SJCRH30 (cell line): ENCODE results near the gene ADARB2. TPM values are rescaled to one million over a fixed set of nuclear protein-coding genes. Genes with fewer than 3 reads are reported as not detected.

Experiments
- DNase-seq, 2 experiments: peaks; one replicate each; pipeline ENCODE4 v3.0.0-alpha.2; 2015 to 2020
- H3K27ac ChIP-seq: fragments of 250-450 bp; sonication (Bioruptor Pico); 2 replicates; pipeline ENCODE4 v1.5.1; 2020; ENCODE audit warnings: mild to moderate bottlenecking, moderate library complexity
- H3K27me3 ChIP-seq: fragments of 250-450 bp; sonication (Bioruptor Pico); 2 replicates; pipeline ENCODE4 v1.5.1; 2020; ENCODE audit warnings: mild to moderate bottlenecking, moderate library complexity
- H3K36me3 ChIP-seq: fragments of 250-450 bp; sonication (Bioruptor Pico); 2 replicates; pipeline ENCODE4 v1.5.1; 2020; ENCODE audit warnings: mild to moderate bottlenecking, moderate library complexity
- H3K4me1 ChIP-seq: fragments of 250-450 bp; sonication (Bioruptor Pico); 2 replicates; pipeline ENCODE4 v1.5.1; 2020; ENCODE audit warnings: mild to moderate bottlenecking, moderate library complexity
- H3K4me3 ChIP-seq: fragments of 250-450 bp; sonication (Bioruptor Pico); 2 replicates; pipeline ENCODE4 v1.5.1; 2020; ENCODE audit warnings: mild to moderate bottlenecking, moderate library complexity
- H3K9me3 ChIP-seq: fragments of 250-450 bp; sonication (Bioruptor Pico); replicated peaks from 2 replicates; pipeline ENCODE4 v1.5.1; 2020; ENCODE audit warnings: mild to moderate bottlenecking, moderate library complexity
- total RNA-seq: library from RNA; depleted of rRNA; stranded (reverse); fragments of >200 nt; shearing (Covaris generic); gene quantifications from 2 replicates; pipeline ENCODE4 v1.2.3, GENCODE V29; 2014

Gene ADARB2
- total RNA-seq, 1 experiment from 2014 or later, result not detected

DNA sequence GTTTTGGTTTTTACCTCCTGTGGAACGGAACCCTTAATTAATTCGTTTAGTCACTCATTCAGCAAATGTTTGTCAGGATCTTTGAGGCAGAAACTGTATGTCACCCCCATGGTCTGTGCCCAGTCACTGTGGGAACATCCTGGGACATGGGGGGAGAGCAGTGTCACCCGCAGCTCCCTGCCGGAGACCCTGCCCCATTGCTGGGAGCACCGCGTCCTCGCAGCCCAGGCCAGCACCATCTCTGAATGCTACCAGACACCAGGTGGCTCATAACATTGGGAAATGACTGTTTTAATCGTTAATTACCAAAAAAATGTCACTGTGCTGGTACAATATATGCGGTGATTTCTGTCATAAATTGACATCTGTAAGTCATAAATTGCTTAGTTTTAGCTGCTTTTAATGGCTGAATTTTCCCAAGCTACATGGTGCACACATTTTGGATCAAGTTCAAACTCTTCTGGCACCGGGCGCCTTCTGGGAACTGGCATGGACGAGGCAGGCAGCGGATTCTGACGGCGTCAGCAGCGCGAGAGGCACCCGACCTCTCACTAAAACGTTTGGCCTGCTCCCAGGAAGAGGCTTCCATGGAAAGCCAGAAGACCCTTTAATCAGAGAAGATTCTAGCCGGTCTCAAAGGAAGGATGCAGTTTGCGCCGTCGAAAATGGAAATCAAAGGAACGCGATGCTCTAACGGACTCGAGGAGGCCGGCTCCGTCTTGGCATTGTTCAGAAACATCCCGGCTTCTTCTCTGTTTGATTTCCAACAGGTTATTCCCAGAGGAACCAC is 184.2 kb downstream of the ADARB2 start:
- no peak for DNase-seq
- H3K27me3 ChIP-seq, result no peaks in the 10 kb centered on the region
- H3K4me3 ChIP-seq, result no peak overlapping the region
- no peak overlapping the region for H3K27ac ChIP-seq
- H3K36me3 ChIP-seq, result no peaks in the 10 kb centered on the region
- H3K4me1 ChIP-seq, result no peaks in the 10 kb centered on the region
- no peaks in the 10 kb centered on the region for H3K9me3 ChIP-seq

- Histone ChIP-seq H3K4me3 (no peak overlapping the region), H3K27me3 (no peaks in the 10 kb centered on the region), H3K4me1 (no peaks in the 10 kb centered on the region), H3K27ac (no peak overlapping the region), H3K9me3 (no peaks in the 10 kb centered on the region), H3K36me3 (no peaks in the 10 kb centered on the region)
- DNase-seq, result no peak
These were observed 184.9 kb downstream of the ADARB2 start for GRCh38 chr10:1552406-1552805.

- no peaks in the 10 kb centered on the region for H3K36me3 ChIP-seq
- no peak overlapping the region for H3K4me3 ChIP-seq
- peak in 1 of 2 experiments; percentile 20 for DNase-seq
- no peaks in the 10 kb centered on the region for H3K4me1 ChIP-seq
- H3K27me3 ChIP-seq, result no peaks in the 10 kb centered on the region
- H3K9me3 ChIP-seq, result no peaks in the 10 kb centered on the region
- H3K27ac ChIP-seq, result no peak overlapping the region
These were observed 185.5 kb downstream of the ADARB2 start for GRCh38 chr10:1551636-1552338.

GRCh38 chr10:1550616-1551015 is 186.7 kb downstream of the ADARB2 start:
- Histone ChIP-seq H3K27ac (no peak overlapping the region), H3K36me3 (no peaks in the 10 kb centered on the region), H3K27me3 (no peaks in the 10 kb centered on the region), H3K9me3 (no peaks in the 10 kb centered on the region), H3K4me1 (no peaks in the 10 kb centered on the region), H3K4me3 (no peak overlapping the region)
- no peak for DNase-seq

GRCh38 chr10:1550291-1550595 is 187.1 kb downstream of the ADARB2 start:
- no peaks in the 10 kb centered on the region for H3K4me1 ChIP-seq
- no peak for DNase-seq
- H3K4me3 ChIP-seq, result no peak overlapping the region
- H3K27ac ChIP-seq, result no peak overlapping the region
- H3K36me3 ChIP-seq, result no peaks in the 10 kb centered on the region
- no peaks in the 10 kb centered on the region for H3K9me3 ChIP-seq
- H3K27me3 ChIP-seq, result no peaks in the 10 kb centered on the region

GRCh38 chr10:1549591-1550290 is 187.6 kb downstream of the ADARB2 start:
- no peaks in the 10 kb centered on the region for H3K9me3 ChIP-seq

GRCh38 chr10:1548596-1548995 is 188.7 kb downstream of the ADARB2 start:
- Histone ChIP-seq H3K27me3 (no peaks in the 10 kb centered on the region), H3K36me3 (no peaks in the 10 kb centered on the region), H3K9me3 (no peaks in the 10 kb centered on the region), H3K4me3 (no peak overlapping the region), H3K27ac (no peak overlapping the region), H3K4me1 (no peaks in the 10 kb centered on the region)
- DNase-seq, result no peak

More at GRCh38 chr10:1549591-1550290, 187.6 kb downstream of the ADARB2 start:
- no peak overlapping the region for H3K4me3 ChIP-seq
- no peaks in the 10 kb centered on the region for H3K4me1 ChIP-seq
- no peaks in the 10 kb centered on the region for H3K27me3 ChIP-seq
- H3K27ac ChIP-seq, result no peak overlapping the region
- no peaks in the 10 kb centered on the region for H3K36me3 ChIP-seq
- DNase-seq, result no peak

GRCh38 chr10:1548146-1548545 is 189.2 kb downstream of the ADARB2 start:
- no peaks in the 10 kb centered on the region for H3K36me3 ChIP-seq
- H3K9me3 ChIP-seq, result no peaks in the 10 kb centered on the region
- no peak for DNase-seq
- H3K27ac ChIP-seq, result no peak overlapping the region
- H3K27me3 ChIP-seq, result no peaks in the 10 kb centered on the region
- H3K4me3 ChIP-seq, result no peak overlapping the region
- H3K4me1 ChIP-seq, result no peaks in the 10 kb centered on the region

- H3K36me3 ChIP-seq, result no peaks in the 10 kb centered on the region
- no peaks in the 10 kb centered on the region for H3K27me3 ChIP-seq
- no peaks in the 10 kb centered on the region for H3K9me3 ChIP-seq
- DNase-seq, result no peak
- no peaks in the 10 kb centered on the region for H3K4me1 ChIP-seq
- no peak overlapping the region for H3K4me3 ChIP-seq
- H3K27ac ChIP-seq, result no peak overlapping the region
These were observed 190.8 kb downstream of the ADARB2 start for GRCh38 chr10:1546431-1547110.

GRCh38 chr10:1545524-1545923 is 191.8 kb downstream of the ADARB2 start:
- no peaks in the 10 kb centered on the region for H3K27me3 ChIP-seq

DNA sequence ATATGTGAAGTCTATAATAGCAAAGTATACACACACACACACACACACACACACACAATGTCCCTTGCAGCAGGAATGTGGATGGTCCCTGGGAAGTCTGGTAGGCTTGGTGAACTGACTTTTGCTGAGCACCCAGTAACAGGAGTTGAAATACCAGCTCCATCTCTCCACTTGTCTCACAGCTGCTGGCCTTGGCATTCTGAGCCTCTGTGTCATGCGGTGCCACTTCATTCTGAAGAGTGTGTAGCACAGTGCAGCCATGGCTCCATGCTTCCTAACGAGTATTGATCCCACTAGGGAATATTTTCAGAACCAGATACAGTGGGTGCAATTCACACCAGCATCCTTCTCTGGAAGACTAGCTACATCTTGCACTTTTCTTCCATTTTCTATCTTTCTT is 192.4 kb downstream of the ADARB2 start:
- H3K4me1 ChIP-seq, result no peaks in the 10 kb centered on the region
- no peaks in the 10 kb centered on the region for H3K27me3 ChIP-seq
- no peaks in the 10 kb centered on the region for H3K36me3 ChIP-seq
- no peak overlapping the region for H3K4me3 ChIP-seq
- H3K27ac ChIP-seq, result no peak overlapping the region
- H3K9me3 ChIP-seq, result no peaks in the 10 kb centered on the region
- DNase-seq, result no peak

More at GRCh38 chr10:1545524-1545923, 191.8 kb downstream of the ADARB2 start:
- no peak for DNase-seq
- no peaks in the 10 kb centered on the region for H3K36me3 ChIP-seq
- H3K4me3 ChIP-seq, result no peak overlapping the region
- H3K4me1 ChIP-seq, result no peaks in the 10 kb centered on the region
- no peaks in the 10 kb centered on the region for H3K9me3 ChIP-seq
- no peak overlapping the region for H3K27ac ChIP-seq

- Histone ChIP-seq H3K36me3 (no peaks in the 10 kb centered on the region), H3K27ac (no peak overlapping the region), H3K9me3 (no peaks in the 10 kb centered on the region), H3K4me3 (no peak overlapping the region), H3K27me3 (no peaks in the 10 kb centered on the region), H3K4me1 (no peaks in the 10 kb centered on the region)
- DNase-seq, result no peak
These were observed 193.1 kb downstream of the ADARB2 start for GRCh38 chr10:1544209-1544673.

GRCh38 chr10:1543596-1543995 is 193.7 kb downstream of the ADARB2 start:
- Histone ChIP-seq H3K4me1 (no peaks in the 10 kb centered on the region), H3K9me3 (no peaks in the 10 kb centered on the region)

GRCh38 chr10:1542941-1543340 is 194.4 kb downstream of the ADARB2 start:
- no peak for DNase-seq
- H3K4me1 ChIP-seq, result no peaks in the 10 kb centered on the region
- no peaks in the 10 kb centered on the region for H3K27me3 ChIP-seq
- no peak overlapping the region for H3K4me3 ChIP-seq
- H3K9me3 ChIP-seq, result no peaks in the 10 kb centered on the region
- H3K27ac ChIP-seq, result no peak overlapping the region
- H3K36me3 ChIP-seq, result no peaks in the 10 kb centered on the region

More at GRCh38 chr10:1543596-1543995, 193.7 kb downstream of the ADARB2 start:
- Histone ChIP-seq H3K4me3 (no peak overlapping the region), H3K36me3 (no peaks in the 10 kb centered on the region), H3K27ac (no peak overlapping the region), H3K27me3 (no peaks in the 10 kb centered on the region)
- DNase-seq, result no peak

DNA sequence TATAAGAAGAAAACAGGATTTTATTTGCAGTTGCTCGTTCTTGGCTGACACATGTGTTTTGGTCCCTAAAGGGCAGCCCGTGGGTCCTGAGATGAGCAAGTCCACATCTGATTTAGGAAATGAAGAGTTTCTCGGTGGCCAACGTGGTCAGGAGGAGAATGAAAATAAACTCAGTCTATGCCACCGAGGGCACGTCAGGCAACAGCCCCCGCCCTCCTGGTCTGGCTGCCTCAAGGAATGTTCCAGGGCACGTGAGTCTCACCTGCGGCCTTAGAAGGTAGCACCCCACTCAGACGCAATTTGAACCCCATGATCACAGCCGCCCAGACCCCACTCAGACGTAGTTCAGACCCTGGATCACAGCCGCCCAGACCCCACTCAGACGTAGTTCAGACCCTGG is 197.2 kb downstream of the ADARB2 start:
- H3K9me3 ChIP-seq, result no peaks in the 10 kb centered on the region
- no peak overlapping the region for H3K4me3 ChIP-seq
- no peaks in the 10 kb centered on the region for H3K4me1 ChIP-seq
- H3K27ac ChIP-seq, result no peak overlapping the region
- no peaks in the 10 kb centered on the region for H3K36me3 ChIP-seq
- no peaks in the 10 kb centered on the region for H3K27me3 ChIP-seq
- no peak for DNase-seq
